Astrocyte (in vitro differentiated cells and primary cell): Measurements from ENCODE around the gene CTNNA3. TPM values are rescaled to one million over a fixed set of nuclear protein-coding genes. Genes with fewer than 3 reads are reported as not detected.
"Not testable (repeated sequence)": the region's sequence is repeated elsewhere in the genome, so short reads cannot be mapped to it uniquely, and the experiment has no call there.

Experiments used
- DNase-seq: peaks from one replicate; pipeline ENCODE4 v3.0.0-alpha.2; 2010; ENCODE audit warnings: low read depth
- FAIRE-seq: peaks from 2 replicates; lab custom pipeline; 2011; peaks lifted over from hg19 to GRCh38; lab: Jason Lieb, UNC
- H2AFZ ChIP-seq: 2 replicates; pipeline ENCODE4 v1.6.0; 2012; ENCODE audit warnings: low read depth, low read length, inconsistent platforms
- H3K27ac ChIP-seq: 2 replicates; pipeline ENCODE4 v1.5.1; 2011; ENCODE audit warnings: low read depth, low read length, inconsistent platforms
- H3K27me3 ChIP-seq: 2 replicates; pipeline ENCODE4 v1.6.0; 2011; ENCODE audit warnings: low read length, inconsistent platforms; ENCODE audit not compliant: insufficient read depth
- H3K36me3 ChIP-seq: 2 replicates; pipeline ENCODE4 v1.5.1; 2011; ENCODE audit warnings: low read length, inconsistent platforms; ENCODE audit not compliant: insufficient read depth
- H3K4me1 ChIP-seq: 2 replicates; pipeline ENCODE4 v1.5.1; 2011; ENCODE audit warnings: low read length, inconsistent platforms; ENCODE audit not compliant: insufficient read depth
- H3K4me2 ChIP-seq: 2 replicates; pipeline ENCODE4 v1.6.0; 2012; ENCODE audit warnings: low read length, inconsistent platforms
- H3K4me3 ChIP-seq: 2 replicates; pipeline ENCODE4 v1.5.1; 2011; ENCODE audit warnings: low read depth, mild to moderate bottlenecking, low read length, inconsistent platforms; ENCODE audit not compliant: insufficient read depth
- H3K79me2 ChIP-seq: 2 replicates; pipeline ENCODE4 v1.6.0; 2012; ENCODE audit warnings: mild to moderate bottlenecking, low read length, inconsistent platforms; ENCODE audit not compliant: insufficient read depth
- H3K9ac ChIP-seq: 2 replicates; pipeline ENCODE4 v1.6.0; 2012; ENCODE audit warnings: mild to moderate bottlenecking, low read length, inconsistent platforms
- H3K9me3 ChIP-seq: 2 replicates; pipeline ENCODE4 v1.5.1; 2012; ENCODE audit warnings: low read depth, mild to moderate bottlenecking, low read length, inconsistent platforms; ENCODE audit not compliant: insufficient read depth
- H4K20me1 ChIP-seq: 2 replicates; pipeline ENCODE4 v1.6.0; 2012; ENCODE audit warnings: low read length, inconsistent platforms; ENCODE audit not compliant: insufficient read depth
- H3K27ac Mint-ChIP-seq: one replicate; pipeline ENCODE4 v1.8.0; 2021; ENCODE audit warnings: mild to moderate bottlenecking, mixed read lengths; ENCODE audit not compliant: unreplicated experiment
- H3K27me3 Mint-ChIP-seq: one replicate; pipeline ENCODE4 v1.8.0; 2021; ENCODE audit warnings: low read depth, mixed read lengths; ENCODE audit not compliant: unreplicated experiment
- H3K36me3 Mint-ChIP-seq: one replicate; pipeline ENCODE4 v1.8.0; 2021; ENCODE audit warnings: low read depth, mixed read lengths; ENCODE audit not compliant: unreplicated experiment
- H3K4me1 Mint-ChIP-seq: one replicate; pipeline ENCODE4 v1.8.0; 2021; ENCODE audit warnings: low read depth, mixed read lengths; ENCODE audit not compliant: unreplicated experiment
- H3K4me3 Mint-ChIP-seq: one replicate; pipeline ENCODE4 v1.8.0; 2021; ENCODE audit warnings: mild to moderate bottlenecking, moderate library complexity, mixed read lengths; ENCODE audit not compliant: unreplicated experiment
- H3K9me3 Mint-ChIP-seq: one replicate; pipeline ENCODE4 v1.8.0; 2021; ENCODE audit warnings: mild to moderate bottlenecking, mixed read lengths; ENCODE audit not compliant: unreplicated experiment
- CTCF ChIP-seq: IDR thresholded peaks from 2 replicates; pipeline ENCODE4 v1.5.1; 2011; ENCODE audit warnings: low read depth, mild to moderate bottlenecking, inconsistent platforms, low read length, moderate library complexity; ENCODE audit not compliant: insufficient read depth
- EZH2 ChIP-seq: IDR thresholded peaks from 2 replicates; pipeline ENCODE4 v1.6.1; 2012; ENCODE audit warnings: mild to moderate bottlenecking, low read length, inconsistent platforms; ENCODE audit not compliant: insufficient read depth
- total RNA-seq: library from RNA; stranded (reverse); gene quantifications from 2 replicates; pipeline ENCODE4 v1.2.1, GENCODE V29; 2021

Gene CTNNA3
- total RNA-seq, 1 donor from 2014 or later: 0.73 TPM

DNA sequence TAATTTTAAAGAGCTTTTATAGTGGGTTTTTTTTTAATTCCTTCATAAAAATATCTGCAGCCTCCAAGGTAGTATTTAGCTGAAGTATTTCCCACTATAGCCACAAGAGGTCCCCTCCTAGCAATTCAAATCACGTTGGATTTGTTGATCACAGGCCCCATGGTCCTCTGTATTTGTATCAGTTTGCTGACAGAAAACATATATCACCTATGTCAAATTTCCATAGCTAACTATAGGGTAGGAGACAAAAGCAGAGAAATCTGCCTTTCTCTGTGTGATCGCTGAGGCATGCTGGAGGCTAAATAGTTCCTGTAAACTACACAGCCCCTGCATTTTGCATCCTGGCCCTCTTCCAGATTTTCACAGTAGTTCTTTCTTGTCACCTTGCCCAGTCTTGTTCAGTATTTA lies 1.7 kb upstream of the CTNNA3 start:
- peak; percentile 35 for DNase-seq
- no peaks in the 10 kb centered on the region for H3K36me3 ChIP-seq
- peak; percentile 70 for TF ChIP-seq CTCF
- no peak for TF ChIP-seq EZH2
- H3K27me3 ChIP-seq: peaks cover 10% of the 10 kb centered on the region
- H3K9ac ChIP-seq: no peak overlapping the region
- no peak overlapping the region for H3K27ac Mint-ChIP-seq
- peaks cover 4% of the 10 kb centered on the region for H3K27me3 Mint-ChIP-seq
- H3K4me1 ChIP-seq: no peaks in the 10 kb centered on the region
- FAIRE-seq: no peak
- no peaks in the 10 kb centered on the region for H4K20me1 ChIP-seq
- H3K4me3 Mint-ChIP-seq: no peak overlapping the region
- H3K4me2 ChIP-seq: no peak overlapping the region
- H2AFZ ChIP-seq: no peak overlapping the region
- no peaks in the 10 kb centered on the region for H3K4me1 Mint-ChIP-seq
- peaks cover 3% of the 10 kb centered on the region for H3K9me3 Mint-ChIP-seq
- no peaks in the 10 kb centered on the region for H3K36me3 Mint-ChIP-seq
- no peaks in the 10 kb centered on the region for H3K79me2 ChIP-seq
- H3K27ac ChIP-seq: no peak overlapping the region
- H3K4me3 ChIP-seq: no peak overlapping the region
- H3K9me3 ChIP-seq: no peaks in the 10 kb centered on the region

GRCh38 chr10:67696679-67697078 lies 684 bp upstream of the CTNNA3 start:
- Histone ChIP-seq H3K4me1 (no peaks in the 10 kb centered on the region), H3K79me2 (no peaks in the 10 kb centered on the region), H3K27ac (no peak overlapping the region), H3K4me2 (no peak overlapping the region), H4K20me1 (no peaks in the 10 kb centered on the region), H3K36me3 (no peaks in the 10 kb centered on the region), H2AFZ (no peak overlapping the region), H3K9me3 (no peaks in the 10 kb centered on the region), H3K27me3 (peaks cover 10% of the 10 kb centered on the region), H3K9ac (no peak overlapping the region), H3K4me3 (no peak overlapping the region)
- H3K27ac Mint-ChIP-seq: no peak overlapping the region
- H3K4me3 Mint-ChIP-seq: no peak overlapping the region
- DNase-seq (no peak), FAIRE-seq (no peak)
- H3K4me1 Mint-ChIP-seq: no peaks in the 10 kb centered on the region
- H3K9me3 Mint-ChIP-seq: peaks cover 3% of the 10 kb centered on the region
- TF ChIP-seq EZH2 (no peak), CTCF (no peak)
- H3K27me3 Mint-ChIP-seq: peaks cover 4% of the 10 kb centered on the region
- no peaks in the 10 kb centered on the region for H3K36me3 Mint-ChIP-seq

DNA sequence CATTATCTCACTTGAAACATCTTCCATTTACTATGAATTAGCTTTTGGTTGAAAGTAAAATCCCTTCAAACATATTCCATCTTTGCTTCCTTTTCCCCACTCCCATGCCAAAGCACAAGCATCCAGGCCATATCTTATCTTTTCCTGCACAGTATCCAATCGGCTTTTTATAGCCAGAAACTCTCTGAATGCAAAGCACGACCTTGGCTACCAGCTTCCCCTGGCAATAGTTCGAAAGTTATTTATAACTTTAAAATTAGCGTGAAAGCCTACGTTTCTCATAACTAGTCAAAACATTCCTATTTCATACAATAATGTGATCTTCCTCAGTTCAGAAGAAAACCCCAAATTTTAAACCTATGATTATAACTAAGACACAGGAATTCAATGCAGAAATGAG lies 440 bp downstream of the CTNNA3 start:
- peak overlapping the region; percentile 10 for H3K4me3 ChIP-seq
- no peaks in the 10 kb centered on the region for H4K20me1 ChIP-seq
- no peak overlapping the region for H3K27ac ChIP-seq
- no peak overlapping the region for H3K27ac Mint-ChIP-seq
- H2AFZ ChIP-seq: no peak overlapping the region
- no peak overlapping the region for H3K4me3 Mint-ChIP-seq
- H3K9me3 Mint-ChIP-seq: peaks cover 4% of the 10 kb centered on the region
- H3K27me3 Mint-ChIP-seq: peaks cover 4% of the 10 kb centered on the region
- H3K4me1 Mint-ChIP-seq: no peaks in the 10 kb centered on the region
- DNase-seq (no peak), FAIRE-seq (no peak)
- no peaks in the 10 kb centered on the region for H3K9me3 ChIP-seq
- H3K79me2 ChIP-seq: no peaks in the 10 kb centered on the region
- H3K9ac ChIP-seq: peak overlapping the region; percentile 25
- H3K4me2 ChIP-seq: peak overlapping the region; percentile 60
- no peaks in the 10 kb centered on the region for H3K4me1 ChIP-seq
- H3K36me3 Mint-ChIP-seq: no peaks in the 10 kb centered on the region
- TF ChIP-seq CTCF (no peak), EZH2 (no peak)
- H3K36me3 ChIP-seq: no peaks in the 10 kb centered on the region
- peaks cover 10% of the 10 kb centered on the region for H3K27me3 ChIP-seq

GRCh38 chr10:67691861-67692260 lies 4.1 kb downstream of the CTNNA3 start:
- H3K36me3 Mint-ChIP-seq, H2AFZ ChIP-seq, H3K27ac ChIP-seq, H3K36me3 ChIP-seq, H3K4me2 ChIP-seq, H3K79me2 ChIP-seq, H3K27ac Mint-ChIP-seq, H3K9me3 ChIP-seq, H3K9ac ChIP-seq, FAIRE-seq, H3K4me3 ChIP-seq, H3K27me3 Mint-ChIP-seq, H3K4me3 Mint-ChIP-seq, H3K4me1 Mint-ChIP-seq, H4K20me1 ChIP-seq, DNase-seq, H3K4me1 ChIP-seq, H3K27me3 ChIP-seq: not testable (repeated sequence)
- peaks cover 15% of the 10 kb centered on the region for H3K9me3 Mint-ChIP-seq
